GM12892 (cell line): ENCODE data around the gene TMEM221. TPM values are rescaled to one million over a fixed set of nuclear protein-coding genes. Genes with fewer than 3 reads are reported as not detected.
A peak's percentile ranks its signal among the peaks of the same experiment; 100 is the strongest.

Source experiments
- DNase-seq: peaks from one replicate; pipeline ENCODE4 v3.0.0; 2011; ENCODE audit not compliant: insufficient read length
- FAIRE-seq: peaks from 2 replicates; lab custom pipeline; 2011; peaks lifted over from hg19 to GRCh38; lab: Jason Lieb, UNC
- POLR2A ChIP-seq: IDR thresholded peaks from 2 replicates; pipeline ENCODE4 v1.6.1; 2011; ENCODE audit warnings: low read depth, low read length, control low read depth
- POLR2AphosphoS5 ChIP-seq: IDR thresholded peaks from 2 replicates; pipeline ENCODE4 v1.6.1; 2011; ENCODE audit warnings: low read depth, low read length, control low read depth
- TAF1 ChIP-seq: IDR thresholded peaks from 2 replicates; pipeline ENCODE4 v1.6.1; 2011; ENCODE audit warnings: low read depth, mild to moderate bottlenecking, control low read depth, low read length, borderline replicate concordance
- polyA plus RNA-seq: library from polyadenylated mRNA; unstranded; fragments of >200 nt; gene quantifications from one replicate; pipeline ENCODE4 v1.2.1, GENCODE V29; 2012; ENCODE audit warnings: missing spikeins, inconsistent platforms; ENCODE audit not compliant: missing spikeins

The TMEM221 gene
- not detected for polyA plus RNA-seq

DNA sequence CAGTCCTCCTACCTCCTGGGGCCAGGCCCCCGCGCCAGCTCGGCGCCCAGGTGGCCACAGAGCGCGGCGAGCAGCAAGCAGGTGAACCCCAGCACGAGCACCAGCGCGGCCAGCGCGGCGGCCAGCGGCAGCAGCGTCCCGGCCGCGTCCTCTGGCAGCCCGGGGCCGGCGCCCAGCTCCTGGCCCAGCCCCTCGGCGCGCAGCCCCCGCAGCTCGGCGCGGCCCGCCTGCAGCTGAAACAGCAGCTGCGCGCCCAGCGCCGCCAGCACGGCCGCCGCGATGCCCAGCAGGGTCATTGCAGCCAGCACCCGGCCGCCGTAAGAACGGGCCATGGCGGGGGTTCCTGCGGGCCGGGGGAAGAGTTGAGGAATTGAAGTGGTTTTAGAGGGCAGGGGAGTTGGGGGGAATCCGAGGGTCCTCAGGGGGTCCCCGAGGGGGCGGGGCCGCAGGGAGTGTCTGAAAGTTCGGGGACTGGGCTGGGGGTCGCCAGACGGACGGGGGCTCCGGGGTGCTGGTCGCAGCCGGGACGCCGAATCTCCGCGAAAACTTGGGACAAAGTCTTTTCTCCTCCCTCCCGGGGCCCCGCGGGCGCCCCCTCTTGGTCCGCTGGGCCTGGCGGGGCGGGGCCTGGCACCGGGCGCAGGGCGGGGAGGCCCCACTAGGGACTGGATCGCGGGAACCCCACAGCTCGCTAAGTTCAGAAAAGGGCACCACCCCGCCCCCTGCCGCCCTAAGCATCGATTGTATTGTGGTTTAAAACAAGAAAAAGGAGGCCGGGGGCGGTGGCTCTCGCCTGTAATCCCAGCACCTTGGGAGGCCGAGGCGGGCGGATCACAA lies at the start of gene TMEM221:
TMEM221 (minus strand) TSS at position 538 of the 837 bp plus-strand sequence; CDS start at position 332, 206 bp downstream.
- no peak for FAIRE-seq

DNA sequence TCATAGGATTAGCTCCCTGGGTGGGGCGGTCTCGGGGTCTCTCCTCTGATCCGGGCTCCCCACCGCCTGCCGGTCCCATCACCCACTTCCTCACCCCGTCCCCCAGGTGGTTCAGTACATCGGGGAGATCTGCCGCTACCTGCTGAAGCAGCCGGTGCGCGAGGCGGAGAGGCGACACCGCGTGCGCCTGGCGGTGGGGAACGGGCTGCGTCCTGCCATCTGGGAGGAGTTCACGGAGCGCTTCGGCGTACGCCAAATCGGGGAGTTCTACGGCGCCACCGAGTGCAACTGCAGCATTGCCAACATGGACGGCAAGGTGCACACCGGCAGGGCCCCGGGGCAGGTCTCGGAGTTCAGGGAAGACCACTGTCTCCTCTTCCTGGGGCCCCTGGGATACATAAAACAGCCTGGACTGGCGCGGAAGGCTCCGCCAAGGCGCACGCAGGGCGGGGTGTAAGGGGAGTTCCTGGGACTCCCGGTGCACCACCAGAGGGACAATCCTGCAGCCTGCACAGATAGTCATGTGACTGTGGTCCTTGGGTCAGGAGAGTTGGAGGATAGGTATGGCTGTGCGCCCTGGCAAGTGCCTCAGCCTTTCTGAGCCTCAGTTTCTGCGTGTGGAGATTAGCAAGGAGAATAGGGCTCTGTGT lies 48.8 kb upstream of the TMEM221 start:
- no peak for TF ChIP-seq POLR2A
- no peak for TF ChIP-seq TAF1
- no peak for TF ChIP-seq POLR2AphosphoS5
- DNase-seq = no peak
- no peak for FAIRE-seq

More for the DNA sequence above, at the start of gene TMEM221:
- no peak for TF ChIP-seq POLR2A
- no peak for TF ChIP-seq POLR2AphosphoS5
- TF ChIP-seq TAF1 = no peak
- peak; percentile 51 for DNase-seq

DNA sequence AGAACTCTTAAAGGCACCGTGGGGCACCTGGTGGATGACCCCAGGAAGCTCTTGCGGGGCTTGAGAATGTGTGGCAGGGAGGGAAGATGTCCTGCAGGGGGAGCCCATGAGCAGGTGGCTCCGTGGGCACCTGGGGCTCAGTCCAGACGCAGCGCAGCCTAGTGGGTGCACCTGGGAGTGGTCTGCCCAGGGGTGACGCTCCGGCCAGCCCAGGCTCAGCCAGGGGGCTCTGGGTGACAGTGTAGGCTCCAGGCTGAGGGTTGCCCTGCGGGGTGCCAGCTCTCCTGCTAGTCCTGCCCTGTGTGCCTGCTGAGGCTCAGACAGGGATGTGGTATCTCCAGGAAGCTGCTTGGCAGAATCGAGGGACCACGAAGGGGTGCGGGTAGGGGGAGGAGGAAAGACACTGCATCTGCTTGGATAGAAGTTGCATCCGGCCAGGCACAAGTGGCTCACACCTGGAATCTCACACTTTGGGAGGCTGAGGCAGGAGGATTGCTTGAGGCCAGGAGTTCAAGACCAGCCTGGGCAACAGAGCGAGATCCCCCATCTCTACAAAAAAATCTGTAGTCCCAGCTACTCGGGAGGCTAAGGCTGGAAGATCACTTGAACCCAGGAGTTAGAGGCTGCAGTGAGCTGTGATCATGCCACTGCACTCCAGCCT lies 48.0 kb upstream of the TMEM221 start:
- DNase-seq (peak; percentile 90), FAIRE-seq (peak; percentile 98)
- TF ChIP-seq POLR2A (no peak), TAF1 (no peak), POLR2AphosphoS5 (no peak)

- no peak for DNase-seq
- no peak for FAIRE-seq
- TF ChIP-seq TAF1 (no peak), POLR2A (no peak), POLR2AphosphoS5 (no peak)
Observed at GRCh38 chr19:17495639-17496296, 47.3 kb upstream of the TMEM221 start.

GRCh38 chr19:17491287-17491686 lies 42.8 kb upstream of the TMEM221 start:
- FAIRE-seq (no peak), DNase-seq (no peak)
- no peak for TF ChIP-seq TAF1
- TF ChIP-seq POLR2A = no peak
- no peak for TF ChIP-seq POLR2AphosphoS5

- DNase-seq (no peak), FAIRE-seq (no peak)
- TF ChIP-seq POLR2AphosphoS5 (no peak), TAF1 (no peak), POLR2A (no peak)
Observed at GRCh38 chr19:17490411-17490810, 41.9 kb upstream of the TMEM221 start.

GRCh38 chr19:17489392-17490030 lies 41.0 kb upstream of the TMEM221 start:
- no peak for TF ChIP-seq TAF1
- no peak for TF ChIP-seq POLR2A
- no peak for TF ChIP-seq POLR2AphosphoS5
- peak; percentile 5 for FAIRE-seq
- no peak for DNase-seq

GRCh38 chr19:17488593-17489391 lies 40.3 kb upstream of the TMEM221 start:
- DNase-seq (peak; percentile 49), FAIRE-seq (peak; percentile 38)
- TF ChIP-seq TAF1 = no peak
- TF ChIP-seq POLR2AphosphoS5 = no peak
- no peak for TF ChIP-seq POLR2A

- FAIRE-seq (no peak), DNase-seq (no peak)
- TF ChIP-seq TAF1 (no peak), POLR2A (no peak), POLR2AphosphoS5 (no peak)
Observed at GRCh38 chr19:17487284-17488121, 39.0 kb upstream of the TMEM221 start.
